Esophagus (tissue), 2 donors: ENCODE results near the gene PRCD. TPM values are rescaled to one million over a fixed set of nuclear protein-coding genes. Genes with fewer than 3 reads are reported as not detected.
"Not testable (repeated sequence)": the region's sequence is repeated elsewhere in the genome, so short reads cannot be mapped to it uniquely, and the experiment has no call there.

Source experiments
- H3K27ac ChIP-seq, 2 donors: one replicate each; pipeline ENCODE4 v1.5.1; 2013; ENCODE audit warnings: low read depth in 2 of 2, mild to moderate bottlenecking in 2 of 2, inconsistent platforms in 1 of 2, low read length in 1 of 2, moderate library complexity in 1 of 2
- H3K27me3 ChIP-seq, 2 donors: one replicate each; pipeline ENCODE4 v1.6.1; 2013; ENCODE audit warnings: low read length in 2 of 2, control low read depth in 1 of 2, mild to moderate bottlenecking in 1 of 2; ENCODE audit not compliant: insufficient read depth in 2 of 2, control insufficient read depth in 1 of 2
- H3K36me3 ChIP-seq, 2 donors: one replicate each; pipeline ENCODE4 v1.6.1; 2013; ENCODE audit warnings: low read length in 1 of 2; ENCODE audit not compliant: control insufficient read depth in 2 of 2, insufficient read depth in 2 of 2
- H3K4me1 ChIP-seq, 2 donors: one replicate each; pipeline ENCODE4 v1.6.1; 2013; ENCODE audit warnings: low read length in 1 of 2; ENCODE audit not compliant: control insufficient read depth in 2 of 2, insufficient read depth in 2 of 2
- H3K4me3 ChIP-seq, 2 donors: one replicate each; pipeline ENCODE4 v1.5.1; 2013; ENCODE audit warnings: low read length in 2 of 2, mild to moderate bottlenecking in 2 of 2, low read depth in 1 of 2, moderate library complexity in 1 of 2
- H3K9me3 ChIP-seq, 2 donors: one replicate each; pipeline ENCODE4 v1.6.1; 2013; ENCODE audit warnings: mild to moderate bottlenecking in 2 of 2, low read depth in 1 of 2, low read length in 1 of 2, moderate library complexity in 1 of 2; ENCODE audit not compliant: control insufficient read depth in 2 of 2, insufficient read depth in 1 of 2
- WGBS, 2 donors: extraction: QIAGEN DNeasy Blood & Tissue Kit; methylation state at CpG; one replicate each; pipeline ENCODE4 v1.1.7; 2013; 5-methylcytosine and 5-hydroxymethylcytosine counted together
- polyA plus RNA-seq, 2 donors: library from polyadenylated mRNA; stranded (reverse); fragments of 200-250 nt; gene quantifications; one replicate each; pipeline ENCODE4 v1.2.3, GENCODE V29; 2013
- donor health status: healthy with polysubstance abuse.
- donor health status: Bipolar disorder and iron deficiency.

Gene PRCD
- polyA plus RNA-seq, 2 donors = 1.2 to 3.0 TPM

GRCh38 chr17:76525513-76525833 is 14.4 kb upstream of the PRCD start:
- WGBS, 2 donors = 81 to 85% methylated on average over 8 of the region's 8 CpGs
- not testable (repeated sequence) for H3K27me3 ChIP-seq, H3K9me3 ChIP-seq, H3K36me3 ChIP-seq, H3K4me3 ChIP-seq
- H3K27ac ChIP-seq = peak overlapping the region in 1 of 2 donors; percentile 34
- H3K4me1 ChIP-seq = peaks cover 3 to 27% of the 10 kb centered on the region in 2 donors

DNA sequence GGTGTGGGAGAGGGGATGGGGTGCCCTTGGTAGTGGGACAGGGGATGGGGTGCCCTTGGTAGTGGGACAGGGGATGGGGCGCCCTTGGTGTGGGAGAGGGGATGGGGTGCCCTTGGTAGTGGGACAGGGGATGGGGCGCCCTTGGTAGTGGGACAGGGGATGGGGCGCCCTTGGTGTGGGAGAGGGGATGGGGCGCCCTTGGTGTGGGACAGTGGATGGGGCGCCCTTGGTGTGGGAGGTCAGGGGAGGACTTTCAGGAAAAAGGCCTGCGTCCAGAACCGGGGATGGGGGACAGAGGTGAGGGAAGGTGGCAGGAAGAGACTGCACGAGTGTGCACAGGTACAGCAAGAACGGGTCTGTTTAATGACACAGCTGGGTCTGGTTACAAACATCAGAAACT is 12.8 kb upstream of the PRCD start:
- 67 to 73% methylated on average over 7 to 9 of the region's 9 CpGs for WGBS, 2 donors
- H3K36me3 ChIP-seq, H3K4me3 ChIP-seq, H3K27me3 ChIP-seq, H3K9me3 ChIP-seq: not testable (repeated sequence)
- Histone ChIP-seq H3K4me1 (peaks cover 3 to 35% of the 10 kb centered on the region in 2 donors), H3K27ac (peak overlapping the region; percentile 47 to 76)

GRCh38 chr17:76527430-76528111 is 12.3 kb upstream of the PRCD start:
- peak overlapping the region; percentile 47 to 76 for H3K27ac ChIP-seq
- H3K4me3 ChIP-seq = no peak overlapping the region
- no peaks in the 10 kb centered on the region for H3K36me3 ChIP-seq
- no peaks in the 10 kb centered on the region for H3K27me3 ChIP-seq
- no peaks in the 10 kb centered on the region for H3K9me3 ChIP-seq
- H3K4me1 ChIP-seq = peaks cover 3 to 35% of the 10 kb centered on the region in 2 donors
- WGBS, 2 donors = 45 to 53% methylated on average over 26 of the region's 26 CpGs

DNA sequence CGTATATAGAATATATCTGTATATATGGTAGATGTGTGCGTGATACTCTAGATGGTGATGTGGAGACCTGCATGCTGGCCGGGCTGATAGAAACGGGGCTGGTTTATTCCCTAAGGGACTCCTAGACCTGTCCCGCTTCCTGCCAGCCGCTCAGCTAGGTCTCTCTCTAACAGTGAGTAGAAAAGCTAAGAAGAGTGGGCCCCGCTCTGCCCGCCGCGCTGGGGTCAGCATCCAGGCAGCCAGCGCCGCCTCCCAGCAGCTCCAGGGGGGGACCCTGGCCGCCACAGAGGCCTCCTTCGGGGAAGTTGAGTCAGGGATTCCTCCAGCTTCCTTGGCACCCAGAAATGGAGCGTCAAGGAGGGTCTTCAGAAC is 11.7 kb upstream of the PRCD start:
- Histone ChIP-seq H3K9me3 (no peaks in the 10 kb centered on the region), H3K4me3 (peak overlapping the region in 1 of 2 donors; percentile 19), H3K36me3 (no peaks in the 10 kb centered on the region), H3K27me3 (no peaks in the 10 kb centered on the region), H3K27ac (peak overlapping the region; percentile 69 to 76), H3K4me1 (peaks cover 3 to 35% of the 10 kb centered on the region in 2 donors)
- WGBS, 2 donors = 73 to 80% methylated on average over 15 of the region's 15 CpGs

DNA sequence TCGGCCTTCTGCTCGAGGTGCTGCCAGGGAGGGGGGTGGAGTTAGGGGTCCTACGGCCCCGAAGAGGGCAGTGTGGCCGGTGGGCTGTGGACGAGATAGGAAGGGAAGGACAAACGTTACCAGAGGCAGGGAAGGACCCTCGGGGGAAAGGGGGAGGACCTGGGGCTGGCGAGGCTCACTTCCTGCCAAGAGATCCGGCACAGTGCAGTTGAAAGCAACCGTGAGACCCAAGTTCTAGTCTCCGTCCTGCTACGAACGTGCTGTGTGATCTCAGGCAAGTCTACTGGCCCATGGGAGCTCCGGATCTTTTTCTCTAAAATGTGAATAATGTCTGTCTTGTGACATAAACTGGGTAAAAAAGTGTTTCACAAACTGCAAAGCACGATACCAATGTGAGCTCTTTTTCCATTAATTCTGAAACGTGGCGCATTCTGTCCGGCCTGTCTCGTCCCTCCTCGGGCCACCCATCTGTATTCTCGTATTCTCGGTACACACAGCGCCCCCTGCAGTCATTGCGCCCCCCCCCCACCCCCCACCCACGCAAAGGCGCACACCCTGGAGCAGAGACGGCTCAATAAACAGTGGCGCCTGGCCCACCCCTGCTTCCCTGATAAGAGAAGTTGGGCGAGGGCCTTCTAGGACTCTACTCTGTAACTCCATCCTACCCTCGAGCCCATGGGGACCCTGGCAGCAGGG is 11.2 kb upstream of the PRCD start:
- H3K27me3 ChIP-seq = no peaks in the 10 kb centered on the region
- H3K9me3 ChIP-seq = no peaks in the 10 kb centered on the region
- peak overlapping the region; percentile 69 to 76 for H3K27ac ChIP-seq
- no peaks in the 10 kb centered on the region for H3K36me3 ChIP-seq
- H3K4me1 ChIP-seq = peaks cover 3 to 35% of the 10 kb centered on the region in 2 donors
- 56 to 57% methylated on average over 31 of the region's 31 CpGs for WGBS, 2 donors
- peak overlapping the region in 1 of 2 donors; percentile 19 for H3K4me3 ChIP-seq

DNA sequence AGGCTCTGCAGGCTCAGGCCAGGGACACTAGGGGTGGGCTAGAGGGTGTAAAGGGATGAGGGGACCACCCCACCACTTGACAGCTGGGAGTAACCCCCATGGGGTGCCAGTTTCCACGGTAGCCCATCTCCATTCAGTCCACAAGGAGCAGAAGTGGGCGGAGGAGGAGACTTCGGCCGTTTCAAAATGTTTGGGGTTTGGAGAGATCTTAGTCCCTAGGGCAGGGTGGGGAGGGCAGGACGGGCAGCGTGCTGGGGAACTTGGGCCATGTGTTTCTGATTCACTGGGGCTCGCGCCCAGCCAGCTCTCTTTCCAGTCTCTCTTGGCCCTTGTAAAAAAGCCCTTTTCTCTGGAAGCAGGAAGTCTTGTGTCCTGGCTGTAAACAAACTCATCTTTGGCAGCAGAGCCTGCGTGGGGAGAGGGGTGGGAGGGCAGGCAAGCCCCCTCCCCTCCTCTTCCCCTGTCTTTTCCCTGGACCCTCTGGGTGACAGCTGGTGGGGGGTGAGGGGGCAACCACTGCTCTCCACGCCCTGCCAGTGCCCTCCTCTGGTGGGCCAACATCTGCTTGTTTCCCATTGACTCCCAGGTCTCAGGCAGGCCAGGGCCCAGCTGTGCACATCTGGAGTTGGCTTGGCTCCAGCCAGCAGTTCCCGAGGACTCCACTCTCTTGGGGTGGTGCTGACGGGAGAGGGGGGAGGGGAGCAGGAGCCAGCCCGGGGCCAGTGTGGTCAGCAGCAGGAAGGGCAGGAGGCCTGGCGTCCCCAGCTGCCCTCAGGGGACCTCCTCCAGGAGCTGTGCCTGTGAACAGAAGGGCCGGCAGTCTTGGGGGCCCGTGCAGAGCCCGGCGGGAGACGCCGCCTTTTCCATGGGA is 10.4 kb upstream of the PRCD start:
- Histone ChIP-seq H3K4me3 (no peak overlapping the region), H3K4me1 (peaks cover 3 to 34% of the 10 kb centered on the region in 2 donors), H3K27ac (peak overlapping the region; percentile 69 to 76), H3K9me3 (no peaks in the 10 kb centered on the region), H3K27me3 (no peaks in the 10 kb centered on the region), H3K36me3 (no peaks in the 10 kb centered on the region)
- WGBS, 2 donors = 30 to 36% methylated on average over 20 of the region's 20 CpGs

- Histone ChIP-seq H3K4me1 (peaks cover 5 to 28% of the 10 kb centered on the region in 2 donors), H3K4me3 (no peak overlapping the region)
These were observed 9.6 kb upstream of the PRCD start for GRCh38 chr17:76530095-76530723.

DNA sequence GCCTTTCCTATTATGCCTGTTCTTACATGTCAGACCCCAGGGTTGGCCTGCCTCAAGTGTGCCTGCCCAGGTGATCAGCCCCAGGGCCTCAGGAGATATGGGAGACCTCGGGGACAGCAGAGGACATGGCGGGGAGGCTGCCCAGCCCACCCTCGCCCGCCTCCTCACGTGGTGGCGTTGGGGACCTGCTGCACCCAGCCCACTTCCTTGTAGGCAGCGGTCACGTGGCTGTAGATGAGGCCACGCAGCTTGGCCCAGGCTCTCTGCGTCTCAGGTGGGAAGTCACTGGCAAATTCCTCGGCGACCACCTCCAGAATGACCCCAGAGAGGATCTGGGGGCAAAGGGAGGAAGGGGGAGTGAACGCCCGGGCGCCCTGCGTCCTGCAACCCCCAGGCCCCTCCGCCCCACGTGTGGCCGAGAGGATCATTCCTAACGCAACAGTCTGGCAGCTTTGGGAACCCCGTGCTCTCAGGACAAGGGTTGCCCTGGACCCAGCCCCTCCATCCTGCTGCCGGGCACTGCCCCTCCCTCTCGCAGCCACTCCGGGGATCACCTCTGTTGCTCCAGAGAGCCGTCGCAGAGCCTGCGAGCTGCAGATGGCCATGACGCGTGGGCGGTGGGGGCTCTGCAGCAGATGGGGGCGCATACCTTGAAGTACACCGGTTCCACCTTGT is 8.9 kb upstream of the PRCD start:
- Histone ChIP-seq H3K4me3 (no peak overlapping the region), H3K4me1 (peaks cover 5 to 27% of the 10 kb centered on the region in 2 donors), H3K27me3 (no peaks in the 10 kb centered on the region), H3K9me3 (no peaks in the 10 kb centered on the region), H3K27ac (peak overlapping the region; percentile 69 to 76), H3K36me3 (peaks cover 0 to 2% of the 10 kb centered on the region in 2 donors)
- 80 to 81% methylated on average over 23 to 32 of the region's 32 CpGs for WGBS, 2 donors

More at GRCh38 chr17:76530095-76530723, 9.6 kb upstream of the PRCD start:
- Histone ChIP-seq H3K27ac (peak overlapping the region; percentile 69 to 76), H3K9me3 (no peaks in the 10 kb centered on the region), H3K36me3 (no peaks in the 10 kb centered on the region), H3K27me3 (no peaks in the 10 kb centered on the region)
- 42 to 47% methylated on average over 23 of the region's 23 CpGs for WGBS, 2 donors
